NB4 (cell line): ENCODE measurements around the gene TMEM151A.
"Not testable (repeated sequence)": the region's sequence is repeated elsewhere in the genome, so short reads cannot be mapped to it uniquely, and the experiment has no call there.

Experiments
- DNase-seq: peaks from one replicate; pipeline ENCODE4 v3.0.0; 2010; ENCODE audit warnings: low read depth
- H3K4me3 ChIP-seq: one replicate; pipeline ENCODE4 v1.5.1; 2011; ENCODE audit warnings: mild to moderate bottlenecking, low read depth, low read length, moderate library complexity
- MAX ChIP-seq: IDR thresholded peaks from 2 replicates; pipeline ENCODE4 v1.6.1; 2011; ENCODE audit warnings: low read depth, low read length
- MYC ChIP-seq: IDR thresholded peaks from 2 replicates; pipeline ENCODE4 v1.6.1; 2011; ENCODE audit warnings: low read depth, low read length
- POLR2A ChIP-seq: IDR thresholded peaks from 2 replicates; pipeline ENCODE4 v1.6.1; 2011; ENCODE audit warnings: mild to moderate bottlenecking; ENCODE audit not compliant: insufficient read length; ENCODE audit errors: extremely low read depth
- TF ChIP-seq, protein P1 (sequence below): IDR thresholded peaks from one replicate; pipeline ENCODE4 v1.5.1; 2012; ENCODE audit warnings: low read depth, low read length

The TMEM151A gene

GRCh38 chr11:66299186-66299585 lies 7.5 kb downstream of the TMEM151A start:
- no peak for DNase-seq
- no peak overlapping the region for H3K4me3 ChIP-seq
- TF ChIP-seq MAX (no peak), MYC (no peak), POLR2A (no peak)
- TF ChIP-seq, protein P1, sequence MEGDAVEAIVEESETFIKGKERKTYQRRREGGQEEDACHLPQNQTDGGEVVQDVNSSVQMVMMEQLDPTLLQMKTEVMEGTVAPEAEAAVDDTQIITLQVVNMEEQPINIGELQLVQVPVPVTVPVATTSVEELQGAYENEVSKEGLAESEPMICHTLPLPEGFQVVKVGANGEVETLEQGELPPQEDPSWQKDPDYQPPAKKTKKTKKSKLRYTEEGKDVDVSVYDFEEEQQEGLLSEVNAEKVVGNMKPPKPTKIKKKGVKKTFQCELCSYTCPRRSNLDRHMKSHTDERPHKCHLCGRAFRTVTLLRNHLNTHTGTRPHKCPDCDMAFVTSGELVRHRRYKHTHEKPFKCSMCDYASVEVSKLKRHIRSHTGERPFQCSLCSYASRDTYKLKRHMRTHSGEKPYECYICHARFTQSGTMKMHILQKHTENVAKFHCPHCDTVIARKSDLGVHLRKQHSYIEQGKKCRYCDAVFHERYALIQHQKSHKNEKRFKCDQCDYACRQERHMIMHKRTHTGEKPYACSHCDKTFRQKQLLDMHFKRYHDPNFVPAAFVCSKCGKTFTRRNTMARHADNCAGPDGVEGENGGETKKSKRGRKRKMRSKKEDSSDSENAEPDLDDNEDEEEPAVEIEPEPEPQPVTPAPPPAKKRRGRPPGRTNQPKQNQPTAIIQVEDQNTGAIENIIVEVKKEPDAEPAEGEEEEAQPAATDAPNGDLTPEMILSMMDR: no peak

DNA sequence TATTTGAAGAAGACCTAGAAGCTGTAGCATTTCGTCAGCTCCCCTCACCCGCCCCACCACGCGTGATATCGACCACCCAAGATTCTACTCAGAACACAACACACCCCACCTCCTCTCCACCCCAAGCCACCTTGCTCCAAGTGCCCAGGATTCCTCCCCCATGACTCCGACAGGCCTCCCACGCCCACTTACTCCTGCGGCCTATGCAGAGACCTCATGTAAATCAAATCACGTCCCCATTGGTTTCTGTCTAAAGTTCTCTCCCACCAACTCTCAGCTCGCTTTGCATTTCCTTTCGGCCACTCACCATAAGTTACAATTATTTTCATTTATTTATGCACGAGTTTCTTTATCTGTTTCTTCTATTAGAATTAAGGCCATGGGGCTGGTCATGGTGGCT lies 11.0 kb downstream of the TMEM151A start:
- TF ChIP-seq POLR2A (no peak), MAX (no peak), MYC (no peak)
- TF ChIP-seq, protein P1: no peak
- no peak for DNase-seq
- no peak overlapping the region for H3K4me3 ChIP-seq

DNA sequence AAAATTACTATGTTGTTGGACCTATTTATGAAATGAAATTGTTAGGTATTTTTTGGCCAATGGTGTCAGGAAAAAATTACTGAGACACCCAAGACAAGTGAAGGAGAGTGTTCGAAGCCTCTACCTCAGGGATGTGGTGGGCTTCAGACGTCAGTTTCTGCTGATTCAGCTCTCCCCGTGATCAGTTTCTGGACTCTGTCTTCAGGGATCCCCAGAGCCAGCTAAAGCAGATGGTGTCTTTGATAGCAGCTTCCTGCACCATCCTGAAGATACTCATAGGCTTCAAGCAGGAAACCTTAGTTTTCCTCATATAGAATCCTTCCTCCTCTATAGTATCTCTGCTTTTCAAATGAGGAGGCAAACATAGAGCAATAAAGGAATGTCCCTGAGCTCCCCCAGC lies 17.8 kb downstream of the TMEM151A start:
- TF ChIP-seq MYC (no peak), POLR2A (no peak), MAX (no peak)
- TF ChIP-seq, protein P1: no peak
- H3K4me3 ChIP-seq: no peak overlapping the region
- no peak for DNase-seq

DNA sequence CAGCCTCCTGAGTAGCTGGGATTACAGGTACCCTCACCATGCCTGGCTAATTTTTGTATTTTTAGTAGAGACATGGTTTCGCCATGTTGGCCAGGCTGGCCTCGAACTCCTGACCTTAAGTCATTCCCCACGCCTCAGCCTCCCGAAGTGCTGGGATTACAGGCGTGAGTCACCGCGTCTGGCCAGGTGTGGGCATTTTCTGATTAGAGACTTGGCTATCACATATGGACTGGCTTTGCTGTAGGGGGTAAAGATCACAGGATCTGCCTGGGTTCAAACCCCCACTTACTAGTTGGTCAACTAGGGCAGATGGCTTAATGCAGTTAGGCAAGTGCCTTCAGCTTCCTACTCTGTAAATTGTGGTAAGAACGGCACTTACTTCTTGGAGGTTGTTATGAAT lies 18.6 kb downstream of the TMEM151A start:
- H3K4me3 ChIP-seq: no peak overlapping the region

DNA sequence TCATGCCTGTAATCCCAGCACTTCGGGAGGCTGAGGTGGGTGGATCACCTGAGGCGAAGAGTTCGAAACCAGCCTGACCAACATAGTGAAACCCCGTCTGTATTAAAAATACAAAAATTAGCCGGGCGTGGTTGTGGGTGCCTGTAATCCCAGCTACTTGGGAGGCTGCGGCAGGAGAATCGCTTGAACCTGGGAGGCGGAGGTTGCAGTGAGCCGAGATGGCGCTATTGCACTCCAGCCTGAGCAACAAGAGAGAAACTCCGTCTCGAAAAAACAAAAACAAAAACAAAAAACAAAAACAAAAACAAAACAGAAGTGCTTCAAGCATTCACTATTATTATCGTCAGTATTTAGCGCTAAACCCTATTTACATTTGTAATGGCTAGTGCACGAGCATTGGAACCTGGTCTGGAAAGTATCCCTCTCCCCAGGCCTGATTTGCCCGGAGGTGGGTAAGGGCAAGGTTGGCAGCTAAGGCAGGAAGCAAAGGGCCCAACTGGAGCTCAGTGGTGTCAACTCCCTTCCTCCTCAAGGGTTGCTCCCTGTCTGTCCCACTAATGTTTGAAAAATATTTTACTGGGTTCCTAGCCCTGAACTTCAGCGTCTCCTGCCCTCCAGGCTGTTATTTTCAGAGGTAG lies 19.2 kb downstream of the TMEM151A start:
- DNase-seq, H3K4me3 ChIP-seq: not testable (repeated sequence)

More for the DNA sequence above, 18.6 kb downstream of the TMEM151A start:
- TF ChIP-seq MYC (no peak), MAX (no peak), POLR2A (no peak)
- TF ChIP-seq, protein P1: no peak
- no peak for DNase-seq

DNA sequence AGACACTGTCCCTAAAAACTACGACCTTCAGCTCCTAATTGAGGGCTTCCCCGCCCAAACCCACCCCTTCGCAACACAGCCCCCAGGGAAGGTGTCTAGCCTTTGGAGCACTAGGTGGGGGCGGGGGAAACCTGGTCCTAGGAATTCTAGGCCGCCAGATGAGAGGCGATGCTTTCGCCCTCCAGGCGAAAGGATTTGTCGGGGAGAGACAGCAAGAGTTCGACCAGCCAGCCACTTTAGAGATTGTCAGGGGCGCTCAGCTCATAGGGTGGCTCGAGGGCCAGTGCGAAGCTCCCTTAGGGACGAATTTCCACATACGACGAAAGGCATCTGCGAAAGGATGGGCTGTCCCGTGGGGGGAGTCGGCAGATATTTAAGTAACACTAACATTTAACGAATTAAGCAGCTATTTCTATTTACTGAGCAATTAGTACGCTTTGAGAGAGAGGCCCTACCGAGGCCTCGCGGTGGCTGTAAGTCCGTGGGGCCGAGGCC lies 19.8 kb downstream of the TMEM151A start:
- DNase-seq: no peak
- H3K4me3 ChIP-seq: peak overlapping the region; percentile 66
- TF ChIP-seq MYC: no peak
- TF ChIP-seq, protein P1: peak; percentile 94
